K562 (cell line): ENCODE results near the gene GARIN5B. TPM values are rescaled to one million over a fixed set of nuclear protein-coding genes. Genes with fewer than 3 reads are reported as not detected.

ENCODE experiments used
- CTBP1 ChIP-seq: fragments of 450-650 bp; IDR thresholded peaks from 2 replicates; pipeline ENCODE4 v1.6.1; 2016; ENCODE audit warnings: borderline replicate concordance
- MAZ ChIP-seq, 2 experiments: fragments of 450-650 bp in 1 of 2; sonication (generic) in 1 of 2; formaldehyde crosslinking; IDR thresholded peaks in 1 of 2; conservative IDR thresholded peaks in 1 of 2; 2 replicates each; pipeline versions ENCODE4 v1.4.0 to v1.5.0; 2020; ENCODE audit warnings: mild to moderate bottlenecking in 1 of 2, missing genetic modification reagents in 1 of 2
- PCBP1 ChIP-seq: fragments of 200-400 bp; formaldehyde crosslinking; IDR thresholded peaks from 2 replicates; pipeline ENCODE4 v1.6.1; 2018; ENCODE audit warnings: mild to moderate bottlenecking, low read depth, low read length; ENCODE audit not compliant: poor library complexity, severe bottlenecking
- SRSF3 ChIP-seq: fragments of 200-400 bp; formaldehyde crosslinking; IDR thresholded peaks from 2 replicates; pipeline ENCODE4 v1.6.1; 2016; ENCODE audit warnings: mild to moderate bottlenecking, low read length, moderate library complexity; ENCODE audit not compliant: insufficient read depth
- TAF1 ChIP-seq: IDR thresholded peaks from 2 replicates; pipeline ENCODE4 v1.6.1; 2011; ENCODE audit warnings: mild to moderate bottlenecking, low read length, moderate library complexity; ENCODE audit not compliant: insufficient read depth, control insufficient read depth, severe bottlenecking; ENCODE audit errors: extremely low read depth
- TEAD2 ChIP-seq: fragments of 450-650 bp; IDR thresholded peaks from 2 replicates; pipeline ENCODE4 v1.6.1; 2016; ENCODE audit warnings: missing genetic modification characterization, control low read depth, missing compliant biosample characterization
- polyA plus RNA-seq, 8 experiments: library from polyadenylated mRNA; depleted of rRNA in 4 of 8; stranded (reverse) in 5 of 8; unstranded in 3 of 8; fragments of >200 nt; fragmentation: Nextera tagmentation in 2 of 8; fragmentation: Illumina TruSeq in 1 of 8; extraction: Ambion mirVana in 2 of 8; extraction: Trizol in 1 of 8; gene quantifications; 2 replicates each; pipeline versions ENCODE4 v1.2.1 to v1.2.3, GENCODE V29; 2011 to 2014; ENCODE audit warnings: inconsistent platforms in 1 of 8, missing spikeins in 1 of 8
- total RNA-seq, 7 experiments: library from RNA; depleted of rRNA in 6 of 7; stranded (reverse); fragments of >200 nt in 6 of 7; fragmentation: Illumina TruSeq in 2 of 7; extraction: Trizol in 2 of 7; gene quantifications; 2 replicates each; pipeline versions ENCODE4 v1.2.1 to v1.2.3, GENCODE V29; 2011 to 2021; ENCODE audit warnings: low replicate concordance in 1 of 7
- TF ChIP-seq, protein P1 (sequence below): fragments of 450-650 bp; IDR thresholded peaks from 2 replicates; pipeline ENCODE4 v1.6.1; 2016; ENCODE audit warnings: antibody characterized with exemption

The GARIN5B gene
- total and polyA plus RNA-seq, 9 of the 15 experiments (the other 6 are each of a cell fraction or from before 2014, with no cell fraction given), result not detected

DNA sequence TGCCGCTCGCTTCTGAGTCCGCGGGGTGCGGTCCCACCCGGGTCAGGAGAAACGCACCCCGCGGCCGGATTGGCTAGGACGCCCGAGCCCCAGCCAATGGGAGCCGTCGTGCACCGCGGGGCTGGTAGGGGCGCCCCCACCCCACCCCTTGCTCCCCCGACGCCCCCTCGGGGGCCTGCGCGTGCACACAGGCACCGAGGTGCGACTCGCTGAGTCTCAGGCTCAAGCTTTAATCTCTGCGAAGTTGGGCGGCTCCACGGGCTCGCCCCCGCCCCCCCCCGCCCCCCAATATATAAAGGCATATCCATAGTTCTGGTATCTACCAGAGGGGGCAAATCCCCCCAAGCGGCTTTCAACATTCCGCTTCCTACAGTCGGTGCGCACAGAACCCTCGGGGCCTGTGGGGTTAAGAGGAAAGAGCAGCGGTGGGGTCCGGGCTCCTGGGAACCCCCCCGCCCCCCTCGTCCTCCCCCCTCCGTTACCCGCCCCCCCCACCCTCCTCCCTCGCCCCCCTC, 8.3 kb downstream of the GARIN5B start, which contains the start of gene COX6B2 (continued):
- TF ChIP-seq SRSF3 (no peak), PCBP1 (no peak), TEAD2 (tag) (no peak), TAF1 (no peak), CTBP1 (no peak), MAZ (CRISPR knock-in tag; conservative IDR thresholded peaks at IDR 0.05 in 1 of 2, IDR thresholded peaks at IDR 0.05 in 1 of 2) (no peak)
- TF ChIP-seq, protein P1, sequence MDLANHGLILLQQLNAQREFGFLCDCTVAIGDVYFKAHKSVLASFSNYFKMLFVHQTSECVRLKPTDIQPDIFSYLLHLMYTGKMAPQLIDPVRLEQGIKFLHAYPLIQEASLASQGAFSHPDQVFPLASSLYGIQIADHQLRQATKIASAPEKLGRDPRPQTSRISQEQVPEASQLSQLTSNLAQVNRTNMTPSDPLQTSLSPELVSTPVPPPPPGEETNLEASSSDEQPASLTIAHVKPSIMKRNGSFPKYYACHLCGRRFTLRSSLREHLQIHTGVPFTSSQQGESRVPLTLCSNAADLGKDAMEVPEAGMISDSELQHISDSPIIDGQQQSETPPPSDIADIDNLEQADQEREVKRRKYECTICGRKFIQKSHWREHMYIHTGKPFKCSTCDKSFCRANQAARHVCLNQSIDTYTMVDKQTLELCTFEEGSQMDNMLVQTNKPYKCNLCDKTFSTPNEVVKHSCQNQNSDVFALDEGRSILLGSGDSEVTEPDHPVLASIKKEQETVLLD, result no peak
- TF ChIP-seq, all 486 proteins: peak for 3
